Osteoblast (primary cell): ENCODE results near the gene GPR25. TPM values are rescaled to one million over a fixed set of nuclear protein-coding genes. Genes with fewer than 3 reads are reported as not detected.

Experiments
- DNase-seq: peaks from one replicate; pipeline ENCODE4 v3.0.0; 2011; ENCODE audit warnings: low spot score, mixed read lengths; ENCODE audit not compliant: insufficient read length; ENCODE audit errors: missing footprints
- H2AFZ ChIP-seq: 2 replicates; pipeline ENCODE4 v1.6.0; 2011; ENCODE audit warnings: mild to moderate bottlenecking, low read length
- H3K27ac ChIP-seq: 2 replicates; pipeline ENCODE4 v1.5.1; 2011; ENCODE audit warnings: mild to moderate bottlenecking, low read depth, low read length, moderate library complexity
- H3K27me3 ChIP-seq: 2 replicates; pipeline ENCODE4 v1.6.0; 2012; ENCODE audit warnings: mild to moderate bottlenecking, control low read depth, inconsistent platforms, low read length, moderate library complexity; ENCODE audit not compliant: insufficient read depth
- H3K36me3 ChIP-seq: 2 replicates; pipeline ENCODE4 v1.5.1; 2011; ENCODE audit warnings: mild to moderate bottlenecking, low read length, control low read depth, moderate library complexity; ENCODE audit not compliant: insufficient read depth
- H3K4me1 ChIP-seq: 2 replicates; pipeline ENCODE4 v1.5.1; 2011; ENCODE audit warnings: mild to moderate bottlenecking, low read length, control low read depth, moderate library complexity; ENCODE audit not compliant: insufficient read depth
- H3K4me2 ChIP-seq: 2 replicates; pipeline ENCODE4 v1.6.0; 2011; ENCODE audit warnings: mild to moderate bottlenecking, low read length; ENCODE audit not compliant: insufficient read depth
- H3K4me3 ChIP-seq: fragments of 200-600 bp; sonication (generic); 3 replicates; pipeline ENCODE4 v1.5.1; 2012; ENCODE audit warnings: mild to moderate bottlenecking, low read length, inconsistent platforms; ENCODE audit not compliant: insufficient read depth
- H3K79me2 ChIP-seq: 2 replicates; pipeline ENCODE4 v1.6.0; 2012; ENCODE audit warnings: mild to moderate bottlenecking, low read length, control low read depth, inconsistent platforms; ENCODE audit not compliant: insufficient read depth
- H3K9me3 ChIP-seq: 2 replicates; pipeline ENCODE4 v1.5.1; 2011; ENCODE audit warnings: low read depth, low read length, control low read depth
- H4K20me1 ChIP-seq: 2 replicates; pipeline ENCODE4 v1.6.0; 2012; ENCODE audit warnings: mild to moderate bottlenecking, low read length, control low read depth; ENCODE audit not compliant: insufficient read depth
- CTCF ChIP-seq: IDR thresholded peaks from 2 replicates; pipeline ENCODE4 v1.5.1; 2011; ENCODE audit warnings: mild to moderate bottlenecking, low read depth, low read length, moderate library complexity; ENCODE audit errors: extremely low read depth
- total RNA-seq: library from RNA; depleted of rRNA; stranded (reverse); fragments of >200 nt; gene quantifications from 2 replicates; pipeline ENCODE4 v1.2.3, GENCODE V29; 2012

Gene GPR25
- total RNA-seq, 1 donor, result not detected

GRCh38 chr1:200877839-200878551 is 5.2 kb downstream of the GPR25 start:
- Histone ChIP-seq H3K4me1 (no peaks in the 10 kb centered on the region), H3K27ac (no peak overlapping the region), H3K36me3 (no peaks in the 10 kb centered on the region), H3K4me2 (no peak overlapping the region), H4K20me1 (no peaks in the 10 kb centered on the region), H3K9me3 (no peaks in the 10 kb centered on the region), H3K79me2 (no peaks in the 10 kb centered on the region), H2AFZ (no peak overlapping the region), H3K27me3 (peaks cover 55% of the 10 kb centered on the region), H3K4me3 (no peak overlapping the region)
- no peak for DNase-seq
- no peak for TF ChIP-seq CTCF

- Histone ChIP-seq H3K4me1 (no peaks in the 10 kb centered on the region), H3K27ac (no peak overlapping the region), H3K4me2 (no peak overlapping the region), H3K4me3 (no peak overlapping the region), H3K9me3 (no peaks in the 10 kb centered on the region), H4K20me1 (no peaks in the 10 kb centered on the region), H3K27me3 (peaks cover 33% of the 10 kb centered on the region), H3K79me2 (no peaks in the 10 kb centered on the region), H2AFZ (no peak overlapping the region), H3K36me3 (no peaks in the 10 kb centered on the region)
- no peak for TF ChIP-seq CTCF
- no peak for DNase-seq
Observed at GRCh38 chr1:200880212-200880611, 7.4 kb downstream of the GPR25 start.

GRCh38 chr1:200883118-200883517 is 10.3 kb downstream of the GPR25 start:
- H2AFZ ChIP-seq, result no peak overlapping the region
- H3K79me2 ChIP-seq, result no peaks in the 10 kb centered on the region
- DNase-seq, result no peak
- no peaks in the 10 kb centered on the region for H3K4me1 ChIP-seq
- no peaks in the 10 kb centered on the region for H4K20me1 ChIP-seq
- H3K27ac ChIP-seq, result no peak overlapping the region
- H3K9me3 ChIP-seq, result no peaks in the 10 kb centered on the region
- H3K4me3 ChIP-seq, result no peak overlapping the region
- no peak overlapping the region for H3K4me2 ChIP-seq
- no peaks in the 10 kb centered on the region for H3K36me3 ChIP-seq
- TF ChIP-seq CTCF, result no peak
- peaks cover 21% of the 10 kb centered on the region for H3K27me3 ChIP-seq

GRCh38 chr1:200885623-200886402 is 13.0 kb downstream of the GPR25 start:
- no peaks in the 10 kb centered on the region for H4K20me1 ChIP-seq
- no peaks in the 10 kb centered on the region for H3K9me3 ChIP-seq
- DNase-seq, result no peak
- no peaks in the 10 kb centered on the region for H3K79me2 ChIP-seq
- no peak overlapping the region for H3K4me3 ChIP-seq
- TF ChIP-seq CTCF, result no peak
- no peak overlapping the region for H3K27ac ChIP-seq
- no peak overlapping the region for H2AFZ ChIP-seq
- no peak overlapping the region for H3K4me2 ChIP-seq
- H3K36me3 ChIP-seq, result no peaks in the 10 kb centered on the region
- no peaks in the 10 kb centered on the region for H3K4me1 ChIP-seq
- H3K27me3 ChIP-seq, result peaks cover 25% of the 10 kb centered on the region
